GM18861 (cell line): ENCODE measurements around the gene MEIS2.

Experiments
- ATAC-seq: cut with Tn5 transposase; IDR thresholded peaks from one replicate; pipeline ENCODE4 v1.9.1; 2021; ENCODE audit not compliant: unreplicated experiment

The MEIS2 gene

DNA sequence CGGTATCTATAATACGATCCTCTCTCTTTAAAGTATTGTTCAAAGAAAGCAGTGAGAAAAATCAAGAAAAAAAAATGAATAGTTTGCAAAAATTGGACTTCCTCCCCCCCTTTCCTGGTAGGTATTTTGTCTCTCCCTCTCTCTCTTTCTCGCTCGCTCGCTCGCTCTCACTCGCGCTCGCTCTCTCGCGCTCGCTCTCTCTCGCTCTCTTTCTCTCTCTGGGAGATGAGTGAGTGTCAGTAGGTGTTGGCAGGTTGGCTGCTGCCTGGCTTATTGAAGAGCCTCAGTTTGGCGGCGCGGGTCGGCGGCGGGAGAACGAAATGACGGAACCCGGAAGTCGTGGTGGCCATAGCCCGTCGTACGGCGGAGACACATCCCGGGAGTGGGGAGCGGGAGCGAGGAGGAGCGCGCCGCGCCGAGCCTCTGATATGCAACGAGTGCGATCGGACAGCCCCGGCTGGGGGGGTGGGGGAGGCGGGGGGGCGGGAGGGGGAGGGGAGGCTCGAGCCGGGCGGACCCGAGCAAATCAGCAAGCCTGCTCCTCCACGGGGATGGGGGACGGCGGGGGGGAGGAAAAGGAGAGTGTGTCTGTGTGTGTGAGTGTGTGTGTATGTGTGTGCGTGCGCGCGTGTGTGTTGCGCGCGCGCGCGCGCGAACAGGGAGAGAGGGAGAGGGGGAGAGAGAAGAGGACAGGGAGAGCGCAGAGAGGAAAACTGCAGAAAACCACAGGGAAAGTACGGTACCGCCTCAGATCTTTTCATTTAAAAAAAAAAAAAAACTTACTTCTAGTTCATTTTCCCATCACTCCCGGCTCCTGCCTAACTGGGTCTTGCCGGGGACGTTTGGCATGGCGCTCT lies at the start of gene MEIS2:
MEIS2 (minus strand) TSS at position 441 of the 857 bp plus-strand sequence. CDS start 1,083 bp downstream, outside the sequence.
- no peak for ATAC-seq

DNA sequence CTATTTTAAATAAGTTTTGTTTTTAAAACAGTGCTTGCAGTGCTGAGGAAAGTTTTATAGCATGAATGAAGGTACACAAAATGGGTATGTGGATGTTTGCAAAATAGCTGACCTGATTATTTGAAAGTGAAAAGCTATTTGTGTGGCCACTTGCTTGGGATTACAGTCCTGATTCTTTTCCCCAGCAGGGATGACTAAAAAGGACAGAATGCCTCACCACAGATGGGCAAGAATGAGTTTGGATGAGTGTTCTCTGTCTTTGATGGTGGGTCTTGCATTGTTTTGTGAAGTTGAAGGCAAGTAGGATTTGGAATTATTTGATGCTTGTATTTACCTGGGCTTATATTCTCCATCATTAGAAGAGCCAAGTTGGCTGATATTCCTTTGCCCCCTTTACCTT lies 48.8 kb upstream of the MEIS2 start:
- ATAC-seq, result no peak

- no peak for ATAC-seq
These were observed 48.4 kb upstream of the MEIS2 start for GRCh38 chr15:37148714-37149113.

- no peak for ATAC-seq
These were observed 43.0 kb upstream of the MEIS2 start for GRCh38 chr15:37143351-37143750.

DNA sequence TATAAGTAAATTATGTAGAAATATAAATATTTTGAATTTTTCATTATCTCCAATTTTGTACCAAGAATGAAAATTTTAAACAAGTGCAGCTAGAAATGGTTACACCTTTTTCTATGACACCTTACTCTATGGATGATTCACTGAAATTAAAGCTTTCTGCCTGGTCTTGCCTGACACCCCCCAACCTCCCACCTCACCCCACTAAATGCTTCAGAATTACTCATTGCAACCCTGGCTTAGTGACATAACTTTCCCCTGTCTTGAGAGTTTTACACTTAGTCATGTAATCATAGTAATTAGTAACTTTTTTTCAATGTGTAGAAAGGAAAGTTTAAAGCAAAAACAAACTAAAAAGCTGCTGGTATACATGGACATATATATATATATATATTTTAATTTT lies 42.0 kb upstream of the MEIS2 start:
- no peak for ATAC-seq

DNA sequence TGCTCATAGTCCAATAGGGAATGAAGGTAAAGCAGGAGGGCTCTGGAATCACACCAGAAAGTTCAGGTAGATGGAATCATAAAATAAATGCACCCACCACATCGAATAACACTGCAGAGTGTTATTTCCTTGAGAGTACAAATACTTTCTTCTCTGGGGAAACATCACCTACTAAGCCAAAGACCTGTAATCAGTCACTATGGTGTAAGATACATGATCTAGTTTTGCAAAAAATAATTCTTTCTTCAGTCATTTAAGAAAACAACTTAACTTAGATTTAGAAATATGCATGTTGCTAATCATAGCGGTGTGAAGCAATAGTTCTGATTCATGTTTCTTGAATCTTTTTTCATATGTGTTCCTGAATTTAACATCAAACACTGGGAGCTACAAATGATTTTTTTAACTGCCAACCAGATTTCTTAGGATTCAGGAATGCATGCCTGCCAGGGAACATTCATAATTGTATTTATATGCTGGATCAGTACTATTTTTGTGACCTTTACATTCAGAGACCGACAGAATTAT lies 40.2 kb upstream of the MEIS2 start:
- no peak for ATAC-seq

DNA sequence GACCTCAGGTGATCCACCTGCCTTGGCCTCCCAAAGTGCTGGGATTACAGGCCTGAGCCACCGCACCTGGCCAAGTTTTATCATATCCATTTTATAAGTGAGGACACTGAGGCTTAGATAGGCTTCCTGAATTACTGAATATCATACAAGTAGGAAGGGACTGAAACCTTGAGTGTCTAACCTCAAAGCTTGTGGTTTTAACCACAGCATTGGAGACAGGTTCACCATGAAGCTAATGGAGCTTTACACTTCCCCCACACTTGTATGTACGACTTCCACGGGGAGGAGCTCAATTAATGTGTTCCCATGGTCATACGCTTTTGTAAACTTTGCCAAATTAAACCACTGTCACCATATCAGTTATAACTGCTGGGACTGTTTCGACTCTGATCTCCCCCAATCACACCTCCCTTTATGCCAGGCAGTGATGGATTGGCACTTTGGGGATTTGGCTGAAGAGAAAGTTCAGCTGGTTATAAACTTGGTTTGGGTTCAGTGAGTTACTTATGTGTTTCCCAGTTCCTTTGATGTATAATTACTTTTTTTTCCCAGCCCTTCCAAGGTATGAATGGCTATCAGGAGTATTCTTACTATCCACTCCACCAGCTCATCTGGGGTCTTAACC lies 38.4 kb upstream of the MEIS2 start:
- no peak for ATAC-seq

GRCh38 chr15:37137221-37137620 lies 36.9 kb upstream of the MEIS2 start:
- ATAC-seq, result no peak

GRCh38 chr15:37136666-37137065 lies 36.3 kb upstream of the MEIS2 start:
- ATAC-seq, result no peak

DNA sequence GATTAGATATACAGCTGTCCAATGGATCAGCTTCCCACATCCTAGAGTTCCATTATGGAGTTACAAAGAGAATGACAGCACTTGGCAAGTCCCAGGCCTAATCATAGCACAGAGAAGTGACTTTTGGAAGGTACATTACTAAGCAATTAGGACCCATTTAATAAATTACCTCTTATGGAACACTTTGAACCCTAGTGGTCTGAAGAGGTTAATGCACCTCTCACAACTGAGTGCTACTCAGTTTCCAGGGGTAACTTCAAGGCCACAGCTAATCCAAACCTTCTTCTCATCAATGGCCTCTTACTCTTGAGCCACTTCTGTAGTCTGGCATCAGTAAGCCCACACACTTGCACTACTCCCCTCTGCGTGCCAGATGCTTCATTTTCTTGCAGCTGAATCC lies 34.9 kb upstream of the MEIS2 start:
- no peak for ATAC-seq

DNA sequence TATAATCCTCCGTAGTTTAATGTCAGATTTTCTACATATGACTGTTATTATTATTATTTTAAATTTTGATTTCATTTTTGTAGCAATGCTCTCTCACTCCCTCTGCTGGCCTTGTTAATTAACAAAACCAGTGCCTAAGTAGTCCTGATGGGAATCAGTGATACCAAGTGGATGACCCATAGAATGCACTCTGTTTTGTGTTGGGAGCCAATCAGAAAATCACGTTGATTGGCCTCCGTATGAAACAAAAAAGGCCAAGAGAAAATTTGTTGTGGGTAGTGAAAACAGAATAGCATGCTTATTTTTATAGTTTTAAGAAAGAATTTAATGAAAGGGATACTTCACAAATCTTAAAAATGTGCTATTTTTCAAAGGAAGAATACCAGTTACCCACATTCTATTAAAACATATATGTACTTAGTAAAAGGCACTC lies 34.4 kb upstream of the MEIS2 start:
- ATAC-seq, result no peak

- no peak for ATAC-seq
These were observed 33.9 kb upstream of the MEIS2 start for GRCh38 chr15:37134244-37134643.

DNA sequence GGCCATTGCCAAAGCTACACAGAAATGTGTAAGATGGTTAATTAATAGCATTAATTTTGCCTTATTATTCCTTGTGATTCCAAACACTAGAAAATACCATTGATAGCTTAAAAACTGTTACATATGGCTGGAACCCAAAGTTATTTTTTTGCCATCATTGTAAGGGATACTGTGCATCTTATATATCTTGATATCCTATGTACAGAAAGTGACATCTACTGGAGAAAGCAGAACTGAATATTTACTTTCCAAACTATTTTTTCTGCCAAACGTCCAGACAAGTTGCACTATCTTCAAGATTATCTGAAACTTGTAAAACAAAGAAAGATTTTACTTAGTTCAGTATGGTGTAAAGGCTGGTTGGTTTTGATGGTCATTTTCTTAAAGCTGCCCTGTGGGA lies 33.3 kb upstream of the MEIS2 start:
- ATAC-seq, result no peak

DNA sequence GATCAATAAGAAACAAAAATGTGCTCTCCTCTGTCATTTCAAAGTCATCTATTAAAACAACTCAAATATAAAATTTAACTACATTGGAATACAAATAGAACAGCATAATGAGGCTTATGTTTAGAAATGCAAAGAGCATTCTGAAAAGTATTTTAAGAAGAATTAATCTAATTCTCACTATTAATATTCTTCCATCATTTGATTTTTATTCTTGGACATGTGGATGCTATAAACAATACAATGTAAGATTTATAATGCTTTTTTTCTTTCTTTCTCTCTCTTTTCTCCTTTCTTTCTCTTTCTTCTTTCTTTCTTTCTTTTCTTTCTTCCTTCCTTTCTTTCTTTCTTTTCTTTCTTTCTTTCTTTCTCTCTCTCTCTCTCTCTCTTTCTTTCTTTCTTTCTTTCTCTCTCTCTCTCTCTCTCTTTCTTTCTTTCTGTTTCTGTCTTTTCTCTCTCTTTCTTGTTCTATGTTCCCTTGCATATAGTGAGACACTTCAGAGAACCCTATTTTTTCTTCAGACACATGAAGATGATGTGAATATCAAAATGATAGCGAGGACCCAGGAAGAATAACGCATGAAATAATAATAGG lies 32.6 kb upstream of the MEIS2 start:
- no peak for ATAC-seq

DNA sequence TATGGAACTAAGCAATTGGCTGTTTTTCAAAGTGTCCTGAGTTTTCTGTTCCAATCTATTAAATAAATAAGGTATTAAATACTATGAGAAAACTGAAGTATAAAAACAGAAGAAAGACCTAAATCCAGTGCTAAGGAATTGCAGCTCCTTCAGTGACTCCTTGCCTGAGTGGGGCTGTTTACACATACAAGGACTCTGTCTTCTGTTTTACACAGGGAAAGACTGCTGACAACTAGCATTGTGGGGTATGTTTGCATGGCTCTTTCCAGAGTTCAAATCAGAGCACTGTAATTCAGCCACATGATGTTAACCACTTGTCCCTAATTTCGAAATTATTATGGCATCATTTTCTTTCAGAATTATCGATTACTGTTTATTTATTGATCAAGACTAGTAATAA lies 31.3 kb upstream of the MEIS2 start:
- no peak for ATAC-seq

DNA sequence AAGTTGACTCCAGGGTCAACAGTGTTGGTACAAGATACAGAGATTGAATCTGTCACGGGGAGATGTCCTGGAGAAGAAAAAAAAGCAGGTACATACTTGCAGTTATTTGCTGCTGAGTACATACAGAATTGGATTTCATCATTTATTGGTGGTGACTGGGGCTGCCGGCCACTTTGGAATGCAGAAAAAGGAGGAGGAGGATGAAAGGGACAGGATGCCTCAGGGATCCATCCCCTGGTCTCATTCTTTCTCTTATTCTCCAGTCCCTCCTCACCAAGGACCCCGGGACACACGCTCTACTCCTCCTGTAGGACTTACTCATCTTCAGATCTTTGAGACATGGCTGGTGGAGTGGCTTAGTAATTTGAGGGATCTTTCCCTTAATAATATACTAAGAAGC lies 30.0 kb upstream of the MEIS2 start:
- ATAC-seq, result no peak

GRCh38 chr15:37125143-37125542 lies 24.8 kb upstream of the MEIS2 start:
- no peak for ATAC-seq

GRCh38 chr15:37124331-37124730 lies 24.0 kb upstream of the MEIS2 start:
- ATAC-seq, result no peak

- ATAC-seq, result no peak
These were observed 22.4 kb upstream of the MEIS2 start for GRCh38 chr15:37122703-37123102.

- ATAC-seq, result no peak
These were observed 21.1 kb upstream of the MEIS2 start for GRCh38 chr15:37121492-37121891.

DNA sequence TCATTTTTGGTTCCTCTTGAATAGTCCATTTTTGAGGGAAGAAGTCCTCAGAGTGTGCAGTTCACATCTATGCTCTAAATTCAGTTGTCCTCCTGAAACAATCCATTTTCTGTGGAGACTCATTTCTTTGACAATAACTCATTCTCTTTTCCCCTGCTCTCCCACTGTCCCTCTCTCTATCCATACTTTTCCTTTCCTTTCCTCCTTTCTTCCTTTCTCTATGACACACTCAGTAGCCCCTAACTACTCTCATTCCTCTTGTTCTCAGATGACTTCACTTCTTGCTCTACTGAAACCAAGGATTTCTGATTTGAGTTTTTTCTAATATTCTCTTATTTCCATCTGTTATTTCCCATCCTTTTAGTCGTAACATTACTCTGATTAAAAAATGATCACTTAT lies 16.7 kb upstream of the MEIS2 start:
- no peak for ATAC-seq

DNA sequence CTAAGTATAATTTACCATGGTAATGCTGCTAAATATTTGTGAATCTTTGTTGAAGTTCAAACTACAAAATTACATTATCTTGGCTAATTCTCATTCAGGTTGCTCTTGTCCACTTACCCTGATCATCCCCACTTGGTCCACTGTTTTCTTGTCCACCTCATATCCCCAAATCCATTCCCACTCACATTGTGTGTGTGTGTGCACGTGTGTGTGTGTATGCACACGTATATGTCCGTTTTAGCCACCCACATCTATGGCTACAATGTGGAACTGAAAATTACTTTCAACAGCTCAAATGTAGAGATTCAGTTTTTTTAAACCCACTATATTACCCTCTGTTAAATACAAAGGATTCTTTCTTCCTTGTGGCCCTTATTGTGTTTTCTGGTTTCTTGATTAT lies 15.2 kb upstream of the MEIS2 start:
- no peak for ATAC-seq
